ENCODE measurements around the gene EID2. TPM values are rescaled to one million over a fixed set of nuclear protein-coding genes. Genes with fewer than 3 reads are reported as not detected.

Gene EID2
- total and polyA plus RNA-seq, 2 of the 8 experiments (the other 6 are each of a cell fraction or from before 2014, with no cell fraction given), result 7.8 to 29.6 TPM

GRCh38 chr19:39514840-39515550, 25.0 kb downstream of the EID2 start, which contains the start of gene SELENOV (continued):
- TF ChIP-seq CTCF (IDR thresholded peaks at IDR 0.05; ENCODE audit: control extremely low read depth in 1 of 3, insufficient read depth in 1 of 3, low read depth in 1 of 3, low read length in 3 of 3) (peak; percentile 24 to 41 (median 34)), CREB1 (IDR thresholded peaks at IDR 0.05) (peak; percentile 52; the same call in 1 of the 2 replicates), TAF1 (IDR thresholded peaks at IDR 0.05; ENCODE audit: low read depth, low read length) (peak; percentile 76), ATF2 (IDR thresholded peaks at IDR 0.05; ENCODE audit: low read length) (no peak), POU5F1 (IDR thresholded peaks at IDR 0.05; ENCODE audit: low read depth, low read length) (no peak), HDAC2 (IDR thresholded peaks at IDR 0.05; ENCODE audit: borderline replicate concordance in 1 of 2, low read depth in 2 of 2, low read length in 2 of 2) (peak in 1 of 2 experiments; percentile 65; a peak in 2 of 4 replicates), ATF3 (IDR thresholded peaks at IDR 0.05; ENCODE audit: insufficient read depth, low read depth, low read length) (no peak), PHF8 (conservative IDR thresholded peaks at IDR 0.05; ENCODE audit: low read depth, low read length) (peak; percentile 44; the same call in 1 of the 2 replicates), SAP30 (IDR thresholded peaks at IDR 0.05; ENCODE audit: insufficient read depth, insufficient replicate concordance, low read length) (no peak), MAX (IDR thresholded peaks at IDR 0.05) (peak; percentile 25; the same call in 1 of the 2 replicates), ZNF274 (IDR thresholded peaks at IDR 0.05; ENCODE audit: borderline replicate concordance, extremely low read depth, low read length) (no peak), RFX5 (IDR thresholded peaks at IDR 0.05; ENCODE audit: borderline replicate concordance, low read depth, low read length) (peak; percentile 73), EGR1 (IDR thresholded peaks at IDR 0.05; ENCODE audit: borderline replicate concordance, low read depth, low read length) (no peak), KDM5A (IDR thresholded peaks at IDR 0.05; ENCODE audit: low read length) (no peak), RXRA (IDR thresholded peaks at IDR 0.05; ENCODE audit: insufficient read depth, low read depth, low read length) (no peak), SUZ12 (IDR thresholded peaks at IDR 0.05; ENCODE audit: low read length) (no peak; the same call in 1 of the 2 replicates), POLR2AphosphoS5 (IDR thresholded peaks at IDR 0.05; ENCODE audit: low read depth, low read length) (no peak), SP4 (IDR thresholded peaks at IDR 0.05; ENCODE audit: low read length) (0 out of 2 replicates have a peak, but pooled peaks have one; percentile 44)
